NCI-H187 (cell line): Measurements from ENCODE around the gene YEATS2.

ENCODE experiments used
- DNase-seq, 2 experiments: peaks; one replicate each; lab custom pipeline; 2025; lab: John Stamatoyannopoulos, UW

Gene YEATS2

GRCh38 chr3:183837390-183837789 lies 139.8 kb downstream of the YEATS2 start:
- DNase-seq = no peak

GRCh38 chr3:183837894-183838293 lies 140.3 kb downstream of the YEATS2 start:
- no peak for DNase-seq

- no peak for DNase-seq
Measured at GRCh38 chr3:183839751-183840150, 142.2 kb downstream of the YEATS2 start.

GRCh38 chr3:183844606-183845005 lies 147.0 kb downstream of the YEATS2 start:
- DNase-seq = no peak

- no peak for DNase-seq
Measured at GRCh38 chr3:183845090-183845489, 147.5 kb downstream of the YEATS2 start.

- no peak for DNase-seq
Measured at GRCh38 chr3:183845608-183846288, 148.2 kb downstream of the YEATS2 start.

GRCh38 chr3:183854318-183855035 lies 156.9 kb downstream of the YEATS2 start:
- no peak for DNase-seq

GRCh38 chr3:183857863-183858262 lies 160.3 kb downstream of the YEATS2 start:
- no peak for DNase-seq
